Natural killer cell (primary cell): ENCODE data around the gene DGCR6. TPM values are rescaled to one million over a fixed set of nuclear protein-coding genes. Genes with fewer than 3 reads are reported as not detected.
"Not testable (repeated sequence)": the region's sequence is repeated elsewhere in the genome, so short reads cannot be mapped to it uniquely, and the experiment has no call there.

ENCODE experiments used
- ATAC-seq, 3 donors: fragments of 150-1000 bp in 2 of 3; fragments of 200-7000 bp in 1 of 3; cut with Tn5 transposase; 1 replicate in 1 of 3; 2 replicates in 2 of 3; pipeline ENCODE4 v1.10.0; 2021; ENCODE audit warnings: mild to moderate bottlenecking in 2 of 3, moderate library complexity in 2 of 3
- DNase-seq, 2 donors: peaks; one replicate each; pipeline versions ENCODE4 v3.0.0 to v3.0.0-alpha.2; 2013 to 2021; ENCODE audit warnings: mixed read lengths in 1 of 2
- H3K27ac ChIP-seq: one replicate; pipeline ENCODE4 v1.5.1; 2013; ENCODE audit warnings: mild to moderate bottlenecking, low read length
- H3K27me3 ChIP-seq: one replicate; pipeline ENCODE4 v1.6.1; 2013; ENCODE audit warnings: low read length; ENCODE audit not compliant: control insufficient read depth, insufficient read depth
- H3K36me3 ChIP-seq: one replicate; pipeline ENCODE4 v1.6.1; 2013; ENCODE audit warnings: low read length; ENCODE audit not compliant: control insufficient read depth, insufficient read depth
- H3K4me1 ChIP-seq: one replicate; pipeline ENCODE4 v1.6.1; 2013; ENCODE audit warnings: low read length; ENCODE audit not compliant: control insufficient read depth, insufficient read depth
- H3K4me3 ChIP-seq: one replicate; pipeline ENCODE4 v1.5.1; 2013; ENCODE audit warnings: low read length
- H3K9me3 ChIP-seq: one replicate; pipeline ENCODE4 v1.6.1; 2013; ENCODE audit warnings: low read length; ENCODE audit not compliant: control insufficient read depth, insufficient read depth
- H3K27ac Mint-ChIP-seq, 2 donors: one replicate each; pipeline ENCODE4 v1.8.0; 2022; ENCODE audit warnings: mild to moderate bottlenecking in 2 of 2, mixed read lengths in 2 of 2, moderate library complexity in 1 of 2
- H3K27me3 Mint-ChIP-seq, 2 donors: one replicate each; pipeline ENCODE4 v1.8.0; 2022; ENCODE audit warnings: low read depth in 2 of 2, mixed read lengths in 2 of 2
- H3K36me3 Mint-ChIP-seq: one replicate; pipeline ENCODE4 v1.8.0; 2022; ENCODE audit warnings: mixed read lengths
- H3K4me1 Mint-ChIP-seq, 2 donors: one replicate each; pipeline ENCODE4 v1.8.0; 2022; ENCODE audit warnings: mixed read lengths in 2 of 2
- H3K4me3 Mint-ChIP-seq: one replicate; pipeline ENCODE4 v1.8.0; 2022; ENCODE audit warnings: mild to moderate bottlenecking, moderate library complexity, mixed read lengths
- H3K9me3 Mint-ChIP-seq, 2 donors: one replicate each; pipeline ENCODE4 v1.8.0; 2022; ENCODE audit warnings: mixed read lengths in 2 of 2
- WGBS: methylation state at CpG from one replicate; pipeline ENCODE4 v1.1.7; 2013; ENCODE audit warnings: missing lambda C conversion rate; ENCODE audit not compliant: insufficient coverage; 5-methylcytosine and 5-hydroxymethylcytosine counted together
- intact Hi-C: fragments of 100-400 bp; cut with micrococcal nuclease; formaldehyde crosslinking; loops from one replicate; pipeline ENCODE4 v1.14.2; 2022
- total RNA-seq, 4 donors: library from RNA; stranded (reverse); fragments of 120-200 nt in 1 of 4; gene quantifications; one replicate each; pipeline versions ENCODE4 v1.2.3 to v1.2.4, GENCODE V29; 2013 to 2022

DGCR6 gene
- total RNA-seq, 3 donors from 2014 or later (not counting 1 experiment from before 2014, with no cell fraction given): 5.8 to 8.2 (median 8.1) TPM

DNA sequence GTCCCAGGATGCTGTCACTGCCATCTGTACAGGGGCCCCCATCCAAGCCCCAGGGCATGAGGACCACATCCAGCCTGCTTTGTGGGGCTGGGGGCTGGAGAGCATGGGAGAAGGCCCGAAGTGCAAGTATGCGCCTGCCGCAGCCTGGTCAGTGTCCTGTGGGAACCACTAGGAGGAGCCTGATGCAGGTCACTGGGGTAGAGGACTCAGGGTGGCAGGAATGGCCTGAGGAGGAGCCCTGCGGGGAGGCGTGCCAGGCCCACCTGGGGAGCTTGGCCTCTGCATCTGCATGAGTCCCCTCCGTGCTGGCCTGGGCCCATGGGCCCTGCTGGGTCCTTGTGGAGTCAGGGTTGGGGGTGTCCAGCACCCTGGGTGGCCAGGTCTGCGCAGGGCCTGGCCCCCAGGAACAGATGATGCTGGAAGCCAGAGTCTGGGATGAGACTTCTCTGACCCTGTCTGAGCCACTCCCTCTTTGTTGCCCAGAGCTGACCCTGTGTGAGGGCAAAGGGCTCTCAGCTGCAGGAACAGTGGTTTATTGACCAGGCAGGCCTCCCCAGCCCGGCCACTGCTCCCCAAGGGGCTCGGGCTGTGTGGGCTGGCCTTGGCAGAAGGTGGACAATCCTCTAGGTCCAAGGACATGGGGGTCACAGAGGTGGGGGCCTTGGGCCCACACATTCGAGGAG is 6.3 kb downstream of the DGCR6 start:
- H3K27ac ChIP-seq, H3K4me1 ChIP-seq, intact Hi-C loops, H3K27me3 Mint-ChIP-seq, H3K9me3 ChIP-seq, H3K27me3 ChIP-seq, H3K4me1 Mint-ChIP-seq, ATAC-seq, H3K4me3 Mint-ChIP-seq, H3K27ac Mint-ChIP-seq, DNase-seq, H3K36me3 Mint-ChIP-seq, H3K36me3 ChIP-seq, H3K9me3 Mint-ChIP-seq, H3K4me3 ChIP-seq: not testable (repeated sequence)
- no CpG with 5 or more reads among the region's 10 CpGs for WGBS

DNA sequence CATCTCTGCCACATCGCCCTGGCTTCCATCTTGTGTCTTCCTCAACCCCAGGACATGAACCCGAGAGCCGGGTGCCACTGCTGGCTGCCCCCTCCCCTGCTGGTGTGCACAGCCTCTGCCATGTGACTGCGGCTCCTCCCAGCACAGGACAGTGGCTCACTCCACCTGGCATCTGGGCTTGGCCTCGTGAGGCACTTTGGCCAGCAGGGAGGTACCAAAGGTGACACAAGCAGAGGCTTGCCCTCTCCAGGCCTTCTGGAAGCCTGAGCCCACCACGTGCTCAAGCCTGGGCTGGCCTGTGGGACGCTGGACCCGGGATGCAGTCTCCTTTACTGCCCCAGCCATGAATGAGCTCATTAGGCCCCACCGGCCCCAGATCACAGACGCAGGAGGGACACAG is 8.4 kb downstream of the DGCR6 start:
- ATAC-seq, H3K9me3 Mint-ChIP-seq, H3K27me3 Mint-ChIP-seq, H3K9me3 ChIP-seq, DNase-seq, H3K36me3 ChIP-seq, H3K4me3 Mint-ChIP-seq, intact Hi-C loops, H3K27ac Mint-ChIP-seq, H3K4me1 ChIP-seq, H3K27ac ChIP-seq, H3K36me3 Mint-ChIP-seq, H3K4me3 ChIP-seq, H3K27me3 ChIP-seq, H3K4me1 Mint-ChIP-seq: not testable (repeated sequence)
- no CpG with 5 or more reads among the region's 10 CpGs for WGBS

DNA sequence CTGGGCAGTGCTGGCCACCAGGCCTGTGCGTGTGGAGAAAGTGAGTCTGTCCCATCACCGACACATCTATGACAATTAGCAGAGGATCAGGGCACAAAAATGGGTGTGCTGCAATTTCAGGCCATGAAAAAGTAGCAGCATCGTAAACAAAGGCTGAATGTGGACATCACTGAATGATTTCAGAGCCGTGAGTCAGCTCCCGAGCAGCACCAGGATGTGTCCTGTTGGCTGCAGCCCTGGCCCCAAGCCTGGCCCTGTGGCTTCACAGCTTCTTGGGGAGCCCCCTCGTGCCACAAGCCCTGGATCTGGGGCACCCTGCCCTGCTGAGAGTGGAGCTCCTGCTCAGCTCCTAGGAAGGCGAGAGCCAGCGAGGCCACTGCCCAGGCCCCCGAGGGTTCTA is 9.4 kb downstream of the DGCR6 start:
- H3K27me3 ChIP-seq, H3K4me3 Mint-ChIP-seq, H3K9me3 Mint-ChIP-seq, H3K4me1 Mint-ChIP-seq, H3K36me3 Mint-ChIP-seq, H3K36me3 ChIP-seq, H3K4me3 ChIP-seq, intact Hi-C loops, H3K4me1 ChIP-seq, H3K27ac ChIP-seq, ATAC-seq, H3K9me3 ChIP-seq, H3K27ac Mint-ChIP-seq, H3K27me3 Mint-ChIP-seq, DNase-seq: not testable (repeated sequence)
- WGBS: no CpG with 5 or more reads among the region's 9 CpGs

DNA sequence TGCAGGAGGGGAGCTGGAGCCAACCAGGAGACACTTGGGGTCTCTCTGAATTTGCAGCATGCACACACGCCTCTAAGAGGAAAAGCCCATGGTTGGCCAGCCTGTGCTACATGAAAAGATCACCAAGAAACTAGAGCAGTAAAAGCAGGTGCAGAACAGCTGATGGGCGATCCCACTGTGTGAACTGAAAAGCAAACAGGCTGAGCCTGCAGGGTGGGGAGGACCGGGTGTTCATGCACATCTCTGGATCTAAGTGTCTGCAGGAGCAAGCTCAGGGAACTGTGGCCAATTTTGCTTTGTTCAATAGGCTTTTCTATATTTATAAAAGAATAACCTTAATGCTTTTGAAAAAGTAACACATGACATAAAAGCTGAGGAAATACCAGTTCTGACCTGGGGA is 11.7 kb downstream of the DGCR6 start:
- H3K4me1 Mint-ChIP-seq, H3K27ac ChIP-seq, H3K27ac Mint-ChIP-seq, ATAC-seq, H3K27me3 Mint-ChIP-seq, H3K4me3 ChIP-seq, H3K27me3 ChIP-seq, H3K36me3 Mint-ChIP-seq, H3K9me3 Mint-ChIP-seq, intact Hi-C loops, DNase-seq, H3K4me1 ChIP-seq, H3K9me3 ChIP-seq, H3K4me3 Mint-ChIP-seq, H3K36me3 ChIP-seq: not testable (repeated sequence)
- 67% methylated on average over 1 of the region's 3 CpGs for WGBS

DNA sequence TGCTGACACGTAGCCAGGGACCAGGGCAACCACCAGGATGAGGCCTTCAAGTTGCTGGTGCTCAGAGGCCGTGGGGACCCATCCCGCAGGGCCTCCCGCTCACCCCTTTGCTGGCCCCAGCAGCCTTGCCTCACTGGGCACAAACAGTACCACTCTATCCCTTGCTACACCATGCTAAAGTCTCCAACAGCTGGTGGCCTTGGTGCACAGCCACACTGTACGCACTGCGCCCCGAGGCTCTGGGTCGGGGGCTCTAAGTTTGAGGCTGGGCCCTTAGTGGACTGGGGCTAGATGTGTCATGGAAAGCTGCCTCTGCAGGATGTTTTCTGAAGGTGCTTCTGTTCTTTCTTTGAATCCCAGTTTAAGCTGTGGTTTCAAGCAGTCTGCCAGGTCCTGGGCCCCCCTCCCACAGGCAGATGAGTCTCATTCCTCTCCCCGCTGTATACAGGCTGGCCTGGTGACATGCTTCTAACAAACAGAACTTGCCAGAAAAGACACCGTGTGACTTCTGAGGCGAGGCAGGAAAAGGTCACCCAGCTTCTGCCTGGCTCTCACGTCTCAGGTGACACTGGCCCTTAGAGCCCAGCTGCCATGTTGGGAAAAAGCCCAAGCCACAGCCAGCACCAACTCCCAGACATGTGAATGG is 14.3 kb downstream of the DGCR6 start:
- H3K9me3 ChIP-seq, H3K4me3 Mint-ChIP-seq, DNase-seq, H3K9me3 Mint-ChIP-seq, H3K27me3 ChIP-seq, H3K36me3 ChIP-seq, H3K4me1 ChIP-seq, H3K27ac ChIP-seq, H3K36me3 Mint-ChIP-seq, H3K4me3 ChIP-seq, intact Hi-C loops, ATAC-seq, H3K4me1 Mint-ChIP-seq, H3K27me3 Mint-ChIP-seq, H3K27ac Mint-ChIP-seq: not testable (repeated sequence)
- no CpG with 5 or more reads among the region's 12 CpGs for WGBS
